CD4-positive, alpha-beta T cell treated with Interferon gamma for 1 hour (primary cell): Measurements from ENCODE around the gene RANBP17.

Experiments used
- DNase-seq: peaks from one replicate; pipeline ENCODE4 v3.0.0-alpha.2; 2020

Gene RANBP17

DNA sequence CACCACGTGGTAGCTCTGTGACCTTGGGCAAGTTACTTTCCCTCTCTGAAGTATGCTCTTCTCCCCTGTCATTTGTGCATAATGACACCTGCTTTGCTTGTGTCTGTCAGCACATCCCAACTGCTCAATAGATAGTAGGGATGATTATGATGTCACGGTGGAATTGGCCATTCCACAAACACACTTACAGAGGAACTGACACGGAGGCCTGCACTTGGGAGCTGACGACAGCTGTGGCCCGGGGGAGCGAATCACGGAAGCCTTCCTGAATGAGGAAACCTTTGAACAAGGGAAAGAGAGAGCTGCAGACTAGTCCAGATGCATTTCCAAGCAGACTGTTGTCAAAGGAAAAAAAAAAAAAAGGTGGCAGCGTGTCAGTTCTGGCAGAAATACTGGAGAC is 468.2 kb downstream of the RANBP17 start:
- DNase-seq = no peak

DNA sequence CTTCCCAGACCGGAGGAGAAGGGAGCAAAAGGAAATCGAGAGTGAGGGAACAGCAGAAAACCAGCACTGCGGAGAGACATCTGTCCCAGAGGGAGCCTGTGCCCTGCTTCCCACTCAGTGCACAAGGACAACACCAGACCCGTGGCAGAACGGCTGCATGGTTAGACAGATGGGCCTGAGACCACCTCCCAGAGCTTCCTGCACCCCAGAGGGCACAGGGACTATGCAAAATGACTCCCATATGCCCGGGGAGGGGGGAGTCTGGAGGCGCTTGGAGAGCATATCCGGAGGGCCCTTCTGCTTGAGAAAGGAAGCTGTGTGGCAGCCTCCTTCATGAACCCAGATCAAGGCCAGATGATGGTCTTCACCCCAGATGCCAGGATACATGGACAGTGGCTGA is 473.8 kb downstream of the RANBP17 start:
- DNase-seq = no peak

GRCh38 chr5:171336521-171337209 is 474.8 kb downstream of the RANBP17 start:
- no peak for DNase-seq

- no peak for DNase-seq
These were observed 475.4 kb downstream of the RANBP17 start for GRCh38 chr5:171337210-171337569.

- no peak for DNase-seq
These were observed 478.2 kb downstream of the RANBP17 start for GRCh38 chr5:171340042-171340441.

DNA sequence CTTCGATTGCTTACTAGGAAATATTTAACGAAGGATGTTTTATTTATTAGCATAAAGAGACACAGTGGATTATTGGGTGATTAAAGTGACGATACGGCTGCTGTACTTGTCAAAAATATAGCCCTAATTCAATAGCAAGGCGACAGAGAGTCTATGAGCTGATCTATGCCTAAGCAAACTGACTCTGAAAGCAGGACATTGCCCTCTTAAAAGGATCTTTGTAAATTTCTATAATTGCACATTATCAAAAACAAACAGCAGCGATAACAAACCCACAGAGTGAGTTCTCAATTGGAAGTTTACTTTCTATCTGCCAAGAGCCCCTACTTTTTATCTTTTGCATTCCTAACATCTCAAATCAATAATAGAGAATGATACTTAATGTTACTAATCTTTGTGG is 478.7 kb downstream of the RANBP17 start:
- no peak for DNase-seq

GRCh38 chr5:171342362-171343111 is 480.7 kb downstream of the RANBP17 start:
- no peak for DNase-seq

DNA sequence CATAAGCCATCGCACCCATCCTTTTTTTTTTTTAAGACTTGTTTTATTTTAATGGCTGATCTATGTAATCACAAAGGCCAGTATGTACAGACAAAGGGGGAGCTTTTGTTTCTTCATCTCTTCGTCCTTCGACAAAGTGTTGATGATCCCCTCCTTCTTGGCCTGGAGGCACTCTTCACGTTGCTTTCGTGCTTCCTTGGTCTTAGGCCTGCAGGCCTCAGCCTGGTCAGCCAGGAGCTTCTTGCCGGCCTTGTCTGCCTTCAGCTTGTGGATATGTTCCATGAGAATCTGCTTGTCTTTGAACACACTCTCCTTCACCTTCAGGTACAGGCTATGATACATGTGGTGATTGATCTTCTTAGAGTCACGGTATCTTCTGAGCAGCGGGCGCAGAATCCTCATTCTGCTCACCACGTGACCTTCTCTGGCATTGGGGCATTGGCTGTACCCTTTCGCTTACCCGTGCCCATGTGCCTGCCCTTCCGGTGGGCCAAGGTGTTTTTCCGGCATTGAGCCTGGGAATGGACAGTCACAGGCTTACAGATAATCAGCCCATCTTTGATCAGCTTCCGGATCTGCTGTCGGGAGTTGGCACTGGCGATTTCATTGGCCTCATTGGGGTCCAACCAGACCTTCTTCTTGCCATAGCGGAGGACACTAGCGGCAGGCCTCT is 483.3 kb downstream of the RANBP17 start:
- DNase-seq = no peak
